Neural progenitor cell (in vitro differentiated cells): ENCODE results near the gene CALN1.

ENCODE experiments used
- CTCF ChIP-seq: fragments of 200-600 bp; sonication (generic); IDR thresholded peaks from 2 replicates; pipeline ENCODE4 v1.5.1; 2017; ENCODE audit warnings: antibody characterized with exemption, mild to moderate bottlenecking
- EZH2 ChIP-seq: fragments of 200-600 bp; sonication (generic); IDR thresholded peaks from 2 replicates; pipeline ENCODE4 v1.6.1; 2017; ENCODE audit warnings: antibody characterized with exemption, mild to moderate bottlenecking, moderate library complexity

GRCh38 chr7:72310301-72310700 is 101.8 kb downstream of the CALN1 start:
- TF ChIP-seq CTCF (no peak), EZH2 (no peak)
